HepG2 (cell line): ENCODE measurements around the gene SLC9A1. TPM values are rescaled to one million over a fixed set of nuclear protein-coding genes. Genes with fewer than 3 reads are reported as not detected.

Experiments
- FOXJ3 ChIP-seq: sonication (generic); formaldehyde crosslinking; IDR thresholded peaks from 2 replicates; pipeline ENCODE4 v1.4.0; 2020; ENCODE audit warnings: missing genetic modification reagents, mild to moderate bottlenecking, borderline replicate concordance
- FOXP1 ChIP-seq, 2 experiments: fragments of 450-650 bp in 1 of 2; IDR thresholded peaks; 2 replicates each; pipeline ENCODE4 v1.6.1; 2017 to 2018; ENCODE audit warnings: antibody characterized with exemption in 1 of 2
- GLMP ChIP-seq: sonication (generic); formaldehyde crosslinking; IDR thresholded peaks from 2 replicates; pipeline ENCODE4 v1.9.0; 2021; ENCODE audit warnings: missing genetic modification reagents, mild to moderate bottlenecking, borderline replicate concordance
- KDM4B ChIP-seq: sonication (generic); formaldehyde crosslinking; IDR thresholded peaks from 2 replicates; pipeline ENCODE4 v1.4.0; 2020; ENCODE audit warnings: missing genetic modification reagents
- MEF2D ChIP-seq: sonication (generic); formaldehyde crosslinking; IDR thresholded peaks from 2 replicates; pipeline ENCODE4 v1.5.1; 2020; ENCODE audit warnings: mild to moderate bottlenecking, missing genetic modification reagents
- MLXIP ChIP-seq: sonication (generic); formaldehyde crosslinking; IDR thresholded peaks from 2 replicates; pipeline ENCODE4 v1.9.0; 2021; ENCODE audit warnings: missing genetic modification reagents, borderline replicate concordance
- NR2C2 ChIP-seq: sonication (generic); formaldehyde crosslinking; IDR thresholded peaks from 2 replicates; pipeline ENCODE4 v1.4.0; 2020; ENCODE audit warnings: missing genetic modification reagents, mild to moderate bottlenecking, moderate library complexity, borderline replicate concordance
- RBM22 ChIP-seq: fragments of 200-400 bp; formaldehyde crosslinking; optimal IDR thresholded peaks from 2 replicates; pipeline ENCODE3; 2017; ENCODE audit warnings: mild to moderate bottlenecking, low read length, moderate library complexity
- RORA ChIP-seq: sonication (generic); formaldehyde crosslinking; IDR thresholded peaks from 2 replicates; pipeline ENCODE4 v1.5.0; 2020; ENCODE audit warnings: mild to moderate bottlenecking, missing genetic modification reagents, moderate library complexity
- STAT5B ChIP-seq: sonication (generic); formaldehyde crosslinking; IDR thresholded peaks from 2 replicates; pipeline ENCODE4 v1.4.0; 2020; ENCODE audit warnings: missing genetic modification reagents
- TRAFD1 ChIP-seq: sonication (generic); formaldehyde crosslinking; IDR thresholded peaks from 2 replicates; pipeline ENCODE4 v1.5.1; 2020; ENCODE audit warnings: missing genetic modification reagents, mild to moderate bottlenecking, borderline replicate concordance
- ZBTB49 ChIP-seq: sonication (generic); formaldehyde crosslinking; IDR thresholded peaks from 2 replicates; pipeline ENCODE4 v1.4.0; 2020; ENCODE audit warnings: missing genetic modification reagents, borderline replicate concordance
- ZNF441 ChIP-seq: sonication (generic); formaldehyde crosslinking; IDR thresholded peaks from 2 replicates; pipeline ENCODE4 v1.7.0; 2021; ENCODE audit warnings: missing genetic modification reagents, borderline replicate concordance
- ZNF782 ChIP-seq: sonication (generic); formaldehyde crosslinking; IDR thresholded peaks from 2 replicates; pipeline ENCODE4 v1.4.0; 2020; ENCODE audit warnings: missing genetic modification reagents, mild to moderate bottlenecking, borderline replicate concordance
- ZSCAN5A ChIP-seq: sonication (generic); formaldehyde crosslinking; IDR thresholded peaks from 2 replicates; pipeline ENCODE4 v1.8.0; 2022; ENCODE audit warnings: mild to moderate bottlenecking, missing genetic modification reagents, borderline replicate concordance
- polyA plus RNA-seq, 8 experiments: library from polyadenylated mRNA; depleted of rRNA in 3 of 8; stranded (reverse) in 7 of 8; unstranded in 1 of 8; fragments of >200 nt; fragmentation: Illumina TruSeq in 4 of 8; extraction: Trizol in 4 of 8; gene quantifications; 2 replicates each; pipeline versions ENCODE4 v1.2.1 to v1.2.3, GENCODE V29; 2011 to 2016; ENCODE audit warnings: low read depth in 4 of 8, missing spikeins in 1 of 8, mixed read lengths in 1 of 8; ENCODE audit not compliant: insufficient read depth in 1 of 8
- total RNA-seq, 5 experiments: library from RNA; depleted of rRNA; stranded (reverse); fragments of >200 nt; fragmentation: Illumina TruSeq; extraction: Trizol; gene quantifications; 2 replicates each; pipeline ENCODE4 v1.2.3, GENCODE V29; 2016; ENCODE audit warnings: low read depth in 1 of 5

The SLC9A1 gene
- total and polyA plus RNA-seq, 2 of the 13 experiments (the other 11 are each of a cell fraction or from before 2014, with no cell fraction given): 1.4 to 2.9 TPM

GRCh38 chr1:27154991-27155781, at the start of gene SLC9A1 (continued):
- TF ChIP-seq GLMP (no peak), ZSCAN5A (CRISPR knock-in tag) (peak; percentile 98; the same call in 1 of the 2 replicates), MLXIP (no peak; the same call in 1 of the 2 replicates), STAT5B (CRISPR knock-in tag) (0 out of 2 replicates have a peak, but pooled peaks have one; percentile 56), ZBTB49 (0 out of 2 replicates have a peak, but pooled peaks have one; percentile 56), MEF2D (CRISPR knock-in tag) (peak; percentile 67), ZNF441 (peak; percentile 47; the same call in 1 of the 2 replicates), ZNF782 (no peak), FOXJ3 (peak; percentile 69; the same call in 1 of the 2 replicates), NR2C2 (CRISPR knock-in tag) (peak; percentile 52; the same call in 1 of the 2 replicates), RORA (CRISPR knock-in tag) (no peak), FOXP1 (IDR thresholded peaks at IDR 0.05) (no peak), FOXP1 (CRISPR knock-in tag; IDR thresholded peaks at IDR 0.05) (peak; percentile 10), TRAFD1 (CRISPR knock-in tag) (no peak), RBM22 (peak; percentile 68), KDM4B (peak; percentile 98)
